GM21390 (cell line): ENCODE data around the gene IER2.
"Not testable (repeated sequence)": the region's sequence is repeated elsewhere in the genome, so short reads cannot be mapped to it uniquely, and the experiment has no call there.

ENCODE experiments used
- ATAC-seq: cut with Tn5 transposase; IDR thresholded peaks from one replicate; pipeline ENCODE4 v1.9.1; 2021; ENCODE audit not compliant: unreplicated experiment

IER2 gene

DNA sequence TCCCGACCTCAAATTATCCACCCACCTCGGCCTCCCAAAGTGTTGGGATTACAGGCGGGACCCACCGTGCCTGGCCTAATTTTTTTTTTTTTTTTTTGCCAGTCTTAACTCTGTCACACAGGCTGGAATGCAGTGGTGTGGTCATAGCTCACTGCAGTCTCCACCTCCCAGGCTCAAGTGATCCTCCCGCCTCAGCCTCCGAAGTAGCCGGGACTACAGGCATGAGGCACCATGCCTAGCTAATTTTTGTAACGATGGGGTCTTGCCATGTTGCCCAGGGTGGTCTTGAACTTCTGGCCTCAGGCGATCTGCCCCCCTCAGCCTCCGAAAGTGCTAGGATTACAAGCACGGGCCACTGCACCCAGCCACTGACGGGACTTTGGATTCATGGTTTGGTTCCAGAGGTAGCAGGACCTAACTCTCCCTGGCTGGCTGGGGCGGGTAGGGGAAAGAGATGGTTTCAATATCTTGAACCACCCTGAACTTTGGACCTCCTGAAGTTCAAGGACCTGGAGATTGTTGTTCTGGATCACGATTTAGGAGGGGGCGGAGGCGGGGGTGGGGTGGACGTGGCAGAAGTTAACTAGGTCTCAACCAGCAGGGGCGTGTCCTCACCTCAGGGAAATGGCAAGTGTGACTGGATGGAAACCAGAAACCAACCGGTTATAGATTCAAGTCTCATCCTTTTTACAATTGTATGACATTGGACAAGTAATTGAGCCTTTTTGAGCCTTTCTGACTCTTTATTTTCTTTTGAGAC is 40.8 kb downstream of the IER2 start:
- no peak for ATAC-seq

- no peak for ATAC-seq
Observed at GRCh38 chr19:13195678-13196077, 45.5 kb downstream of the IER2 start.

- ATAC-seq: no peak
Observed at GRCh38 chr19:13198634-13199033, 48.4 kb downstream of the IER2 start.

GRCh38 chr19:13202112-13202511 is 51.9 kb downstream of the IER2 start:
- not testable (repeated sequence) for ATAC-seq
